Subcutaneous abdominal adipose tissue (tissue), 5 donors: ENCODE results near the gene CHAT.

ENCODE experiments used
- H3K27ac ChIP-seq: one replicate; pipeline ENCODE4 v1.7.0; 2013; ENCODE audit warnings: low read depth, mild to moderate bottlenecking, inconsistent platforms, low read length, moderate library complexity
- H3K27me3 ChIP-seq, 5 donors: one replicate each; pipeline ENCODE4 v1.7.0; 2013; ENCODE audit warnings: low read length in 5 of 5, inconsistent platforms in 1 of 5; ENCODE audit not compliant: control insufficient read depth in 5 of 5, insufficient read depth in 4 of 5
- H3K36me3 ChIP-seq, 5 donors: one replicate each; pipeline ENCODE4 v1.7.0; 2013; ENCODE audit warnings: low read length in 5 of 5; ENCODE audit not compliant: control insufficient read depth in 5 of 5, insufficient read depth in 5 of 5
- H3K4me1 ChIP-seq, 5 donors: one replicate each; pipeline ENCODE4 v1.7.0; 2013; ENCODE audit warnings: low read length in 5 of 5, mild to moderate bottlenecking in 3 of 5, moderate library complexity in 1 of 5; ENCODE audit not compliant: control insufficient read depth in 5 of 5, insufficient read depth in 5 of 5
- H3K4me3 ChIP-seq, 5 donors: one replicate each; pipeline ENCODE4 v1.7.0; 2013; ENCODE audit warnings: low read length in 5 of 5, low read depth in 1 of 5
- H3K9ac ChIP-seq, 5 donors: one replicate each; pipeline ENCODE4 v1.7.0; 2013; ENCODE audit warnings: low read length in 5 of 5, mild to moderate bottlenecking in 4 of 5, moderate library complexity in 3 of 5
- H3K9me3 ChIP-seq, 5 donors: one replicate each; pipeline ENCODE4 v1.7.0; 2013; ENCODE audit warnings: low read length in 5 of 5; ENCODE audit not compliant: control insufficient read depth in 5 of 5
- donor health status: healthy.
- donor health status: healthy.
- donor health status: healthy.
- donor health status: healthy.
- donor health status: healthy.

The CHAT gene

GRCh38 chr10:49662169-49662830 is 48.5 kb downstream of the CHAT start:
- H3K9me3 ChIP-seq: peaks cover 0 to 19% (median 9%) of the 10 kb centered on the region in 5 donors
- H3K9ac ChIP-seq: no peak overlapping the region
- no peak overlapping the region for H3K4me3 ChIP-seq
- H3K27me3 ChIP-seq: peaks cover 0 to 3% (median 0%) of the 10 kb centered on the region in 5 donors
- no peak overlapping the region for H3K27ac ChIP-seq
- H3K4me1 ChIP-seq: no peaks in the 10 kb centered on the region
- no peaks in the 10 kb centered on the region for H3K36me3 ChIP-seq

- Histone ChIP-seq H3K9me3 (peaks cover 0 to 18% (median 8%) of the 10 kb centered on the region in 5 donors), H3K27ac (no peak overlapping the region), H3K4me1 (no peaks in the 10 kb centered on the region), H3K9ac (no peak overlapping the region), H3K4me3 (no peak overlapping the region), H3K27me3 (peaks cover 0 to 3% (median 0%) of the 10 kb centered on the region in 5 donors), H3K36me3 (no peaks in the 10 kb centered on the region)
Measured at GRCh38 chr10:49663596-49663995, 49.8 kb downstream of the CHAT start.

GRCh38 chr10:49664006-49664841 is 50.4 kb downstream of the CHAT start:
- peaks cover 0 to 12% (median 6%) of the 10 kb centered on the region in 5 donors for H3K9me3 ChIP-seq
- no peak overlapping the region for H3K27ac ChIP-seq
- no peaks in the 10 kb centered on the region for H3K36me3 ChIP-seq
- peaks cover 0 to 5% (median 0%) of the 10 kb centered on the region in 5 donors for H3K27me3 ChIP-seq
- no peaks in the 10 kb centered on the region for H3K4me1 ChIP-seq
- no peak overlapping the region for H3K9ac ChIP-seq
- H3K4me3 ChIP-seq: no peak overlapping the region

GRCh38 chr10:49664842-49665355 is 51.1 kb downstream of the CHAT start:
- Histone ChIP-seq H3K27ac (no peak overlapping the region), H3K27me3 (peaks cover 0 to 5% (median 0%) of the 10 kb centered on the region in 5 donors), H3K36me3 (no peaks in the 10 kb centered on the region), H3K9me3 (peaks cover 0 to 7% (median 4%) of the 10 kb centered on the region in 5 donors), H3K4me1 (no peaks in the 10 kb centered on the region), H3K4me3 (no peak overlapping the region), H3K9ac (no peak overlapping the region)

DNA sequence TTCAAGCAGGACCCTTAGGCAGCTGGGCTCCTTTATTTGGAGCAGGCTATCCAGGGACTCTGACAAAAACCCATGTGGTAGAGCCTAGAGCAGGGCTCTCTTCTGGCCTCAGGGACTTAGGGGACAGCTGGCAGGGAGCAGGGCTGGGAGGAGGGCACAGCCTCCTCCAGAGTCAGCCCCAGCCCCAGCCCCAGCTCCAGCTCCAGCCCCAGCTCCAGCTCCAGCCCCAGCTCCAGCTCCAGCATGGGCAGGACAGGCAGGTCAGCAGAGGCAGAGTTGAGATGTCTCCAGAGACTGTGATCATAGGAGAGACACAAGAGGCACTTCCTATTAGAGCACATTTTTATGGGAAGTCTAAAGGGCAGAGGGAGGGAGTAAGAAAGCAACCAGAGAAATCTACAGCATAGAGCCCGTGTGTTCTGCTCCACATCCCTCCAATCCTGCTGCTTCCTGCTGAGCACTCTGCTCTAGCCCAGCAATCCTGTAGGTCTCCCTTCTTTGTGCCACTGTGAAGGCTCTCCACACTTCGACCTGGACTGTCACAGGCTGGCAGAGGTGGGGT is 52.3 kb downstream of the CHAT start:
- peaks cover 0 to 5% (median 0%) of the 10 kb centered on the region in 5 donors for H3K27me3 ChIP-seq
- H3K4me3 ChIP-seq: no peak overlapping the region
- peaks cover 0 to 3% (median 0%) of the 10 kb centered on the region in 5 donors for H3K9me3 ChIP-seq
- no peaks in the 10 kb centered on the region for H3K36me3 ChIP-seq
- no peaks in the 10 kb centered on the region for H3K4me1 ChIP-seq
- H3K9ac ChIP-seq: no peak overlapping the region
- H3K27ac ChIP-seq: no peak overlapping the region

GRCh38 chr10:49666685-49667084 is 52.8 kb downstream of the CHAT start:
- H3K9me3 ChIP-seq: peaks cover 0 to 3% (median 0%) of the 10 kb centered on the region in 5 donors
- no peaks in the 10 kb centered on the region for H3K4me1 ChIP-seq
- H3K9ac ChIP-seq: no peak overlapping the region
- no peak overlapping the region for H3K27ac ChIP-seq
- peaks cover 0 to 5% (median 0%) of the 10 kb centered on the region in 5 donors for H3K27me3 ChIP-seq
- H3K4me3 ChIP-seq: no peak overlapping the region
- H3K36me3 ChIP-seq: no peaks in the 10 kb centered on the region

DNA sequence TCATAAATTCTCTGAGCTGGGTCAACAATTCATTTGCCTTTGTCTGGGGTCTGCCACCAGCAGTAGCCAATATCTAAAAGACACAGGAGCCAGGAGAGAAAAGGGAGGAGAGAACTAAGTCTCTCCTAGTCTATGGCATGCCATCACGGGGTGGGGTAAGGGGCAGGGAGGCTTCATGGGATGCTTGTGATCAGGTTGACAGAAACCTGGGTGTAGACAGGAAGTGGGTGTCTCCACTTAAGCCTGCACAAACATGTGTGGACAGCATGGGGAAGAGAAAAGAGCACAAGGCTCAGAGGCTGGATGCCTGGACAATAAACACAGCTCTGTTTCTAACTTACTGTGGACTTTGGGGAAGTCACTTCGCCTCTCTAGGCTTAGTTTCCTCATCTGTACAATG is 54.2 kb downstream of the CHAT start:
- Histone ChIP-seq H3K9me3 (no peaks in the 10 kb centered on the region), H3K4me1 (no peaks in the 10 kb centered on the region), H3K27me3 (peaks cover 0 to 5% (median 0%) of the 10 kb centered on the region in 5 donors), H3K9ac (no peak overlapping the region), H3K4me3 (no peak overlapping the region), H3K36me3 (no peaks in the 10 kb centered on the region), H3K27ac (no peak overlapping the region)

DNA sequence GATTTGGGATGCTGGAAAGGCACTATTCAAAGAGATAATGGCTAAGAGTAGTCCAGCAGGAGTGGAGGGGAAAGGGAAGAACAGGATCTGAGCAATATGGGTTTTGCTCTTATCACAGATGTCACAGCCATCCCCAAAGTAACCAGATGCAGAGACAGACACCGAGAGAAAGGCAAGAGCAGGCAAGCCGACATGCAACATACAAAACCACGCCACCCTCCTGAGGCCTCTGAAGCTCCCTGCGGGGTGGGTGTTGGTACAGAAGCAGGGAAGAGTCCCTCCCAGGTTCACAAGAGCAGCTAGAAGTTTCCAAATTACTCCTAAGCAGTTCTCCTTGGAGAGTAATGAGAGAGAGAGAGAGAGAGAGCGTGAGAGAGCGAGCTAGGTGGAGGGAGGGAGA is 54.8 kb downstream of the CHAT start:
- Histone ChIP-seq H3K9ac (no peak overlapping the region), H3K36me3 (no peaks in the 10 kb centered on the region), H3K27me3 (peaks cover 0 to 5% (median 0%) of the 10 kb centered on the region in 5 donors), H3K27ac (no peak overlapping the region), H3K4me1 (no peaks in the 10 kb centered on the region), H3K4me3 (no peak overlapping the region), H3K9me3 (no peaks in the 10 kb centered on the region)

GRCh38 chr10:49678827-49679479 is 65.1 kb downstream of the CHAT start:
- Histone ChIP-seq H3K9ac (no peak overlapping the region), H3K4me3 (peak overlapping the region in 3 of 5 donors; percentile 18 to 45 (median 32))

More at GRCh38 chr10:49678827-49679479, 65.1 kb downstream of the CHAT start:
- peaks cover 0 to 7% (median 0%) of the 10 kb centered on the region in 5 donors for H3K4me1 ChIP-seq
- H3K36me3 ChIP-seq: no peaks in the 10 kb centered on the region
- H3K9me3 ChIP-seq: peaks cover 10 to 18% (median 11%) of the 10 kb centered on the region in 5 donors
- H3K27ac ChIP-seq: no peak overlapping the region
- H3K27me3 ChIP-seq: peaks cover 0 to 15% (median 6%) of the 10 kb centered on the region in 5 donors
